K562 (cell line): ENCODE results near the gene LMBR1L. TPM values are rescaled to one million over a fixed set of nuclear protein-coding genes. Genes with fewer than 3 reads are reported as not detected.

Source experiments
- BHLHE40 ChIP-seq: IDR thresholded peaks from 2 replicates; pipeline ENCODE4 v1.6.1; 2011; ENCODE audit warnings: low read length, improper control_type of control experiment
- CEBPZ ChIP-seq: fragments of 150-350 bp; IDR thresholded peaks from 2 replicates; pipeline ENCODE4 v1.6.1; 2014; ENCODE audit warnings: low read depth, mild to moderate bottlenecking, low read length, borderline replicate concordance
- HSF4 ChIP-seq: fragments of 250-450 bp; sonication (Bioruptor Pico); IDR thresholded peaks from 2 replicates; pipeline ENCODE4 v2.1.2; 2022; ENCODE audit warnings: mild to moderate bottlenecking, moderate library complexity, borderline replicate concordance
- ILF3 ChIP-seq: fragments of 450-650 bp; IDR thresholded peaks from 2 replicates; pipeline ENCODE4 v1.6.1; 2018; ENCODE audit warnings: antibody characterized with exemption, mild to moderate bottlenecking, moderate library complexity, borderline replicate concordance
- RBM25 ChIP-seq: fragments of 200-400 bp; formaldehyde crosslinking; IDR thresholded peaks from 2 replicates; pipeline ENCODE4 v1.6.1; 2018; ENCODE audit warnings: low read length, low read depth, moderate library complexity; ENCODE audit not compliant: severe bottlenecking
- TCF7 ChIP-seq: sonication (generic); IDR thresholded peaks from 2 replicates; pipeline ENCODE4 v1.6.1; 2016; ENCODE audit warnings: antibody characterized with exemption, borderline replicate concordance
- TEAD1 ChIP-seq, 2 experiments: fragments of 450-650 bp in 1 of 2; sonication (generic) in 1 of 2; formaldehyde crosslinking; IDR thresholded peaks; 2 replicates each; pipeline versions ENCODE4 v1.4.0 to v1.8.0; 2020 to 2022; ENCODE audit warnings: mild to moderate bottlenecking in 2 of 2, missing genetic modification reagents in 1 of 2
- ZNF280B ChIP-seq: fragments of 250-450 bp; sonication (Bioruptor Pico); IDR thresholded peaks from 2 replicates; pipeline ENCODE4 v1.5.1; 2021; ENCODE audit warnings: mild to moderate bottlenecking
- ZNF407 ChIP-seq: fragments of 450-650 bp; IDR thresholded peaks from 2 replicates; pipeline ENCODE4 v1.6.1; 2016; ENCODE audit warnings: low read depth
- ZNF76 ChIP-seq: fragments of 250-450 bp; sonication (Bioruptor Pico); IDR thresholded peaks from 2 replicates; pipeline ENCODE4 v1.4.0; 2020; ENCODE audit warnings: mild to moderate bottlenecking, moderate library complexity, borderline replicate concordance
- polyA plus RNA-seq, 8 experiments: library from polyadenylated mRNA; depleted of rRNA in 4 of 8; stranded (reverse) in 5 of 8; unstranded in 3 of 8; fragments of >200 nt; fragmentation: Nextera tagmentation in 2 of 8; fragmentation: Illumina TruSeq in 1 of 8; extraction: Ambion mirVana in 2 of 8; extraction: Trizol in 1 of 8; gene quantifications; 2 replicates each; pipeline versions ENCODE4 v1.2.1 to v1.2.3, GENCODE V29; 2011 to 2014; ENCODE audit warnings: inconsistent platforms in 1 of 8, missing spikeins in 1 of 8
- total RNA-seq, 7 experiments: library from RNA; depleted of rRNA in 6 of 7; stranded (reverse); fragments of >200 nt in 6 of 7; fragmentation: Illumina TruSeq in 2 of 7; extraction: Trizol in 2 of 7; gene quantifications; 2 replicates each; pipeline versions ENCODE4 v1.2.1 to v1.2.3, GENCODE V29; 2011 to 2021; ENCODE audit warnings: low replicate concordance in 1 of 7

LMBR1L gene
- total and polyA plus RNA-seq, 9 of the 15 experiments (the other 6 are each of a cell fraction or from before 2014, with no cell fraction given): 2.5 to 57.0 (median 31.1) TPM

GRCh38 chr12:49092086-49092815 lies 18.4 kb downstream of the LMBR1L start (continued):
- TF ChIP-seq ZNF280B (no peak), HSF4 (CRISPR knock-in tag) (no peak; the same call in 1 of the 2 replicates), BHLHE40 (peak; percentile 80; the same call in 1 of the 2 replicates), ZNF407 (peak; percentile 50; the same call in 1 of the 2 replicates), TCF7 (peak; percentile 81; the same call in 1 of the 2 replicates), ILF3 (no peak), TEAD1 (CRISPR knock-in tag; IDR thresholded peaks at IDR 0.05) (peak; percentile 23 to 91; a peak in 2 of 4 replicates), RBM25 (no peak), ZNF76 (no peak), CEBPZ (no peak)
